Hepatocyte (in vitro differentiated cells): ENCODE results near the gene UBE2E1. TPM values are rescaled to one million over a fixed set of nuclear protein-coding genes. Genes with fewer than 3 reads are reported as not detected.
A peak's percentile ranks its signal among the peaks of the same experiment; 100 is the strongest.

Source experiments
- DNase-seq: peaks from one replicate; pipeline ENCODE4 v3.0.0-alpha.2; 2016; ENCODE audit warnings: low spot score
- H2AFZ ChIP-seq: fragments of 200-600 bp; sonication (generic); 2 replicates; pipeline ENCODE4 v1.6.0; 2016; ENCODE audit warnings: antibody characterized with exemption, mild to moderate bottlenecking
- H3K27ac ChIP-seq: fragments of 200-600 bp; sonication (generic); 2 replicates; pipeline ENCODE4 v1.5.1; 2016; ENCODE audit warnings: mild to moderate bottlenecking
- H3K27me3 ChIP-seq: fragments of 200-600 bp; sonication (generic); 2 replicates; pipeline ENCODE4 v1.6.1; 2016
- H3K36me3 ChIP-seq: fragments of 200-600 bp; sonication (generic); replicated peaks from 2 replicates; pipeline ENCODE4 v1.5.1; 2016; ENCODE audit warnings: low read depth; ENCODE audit not compliant: insufficient read depth
- H3K4me1 ChIP-seq: fragments of 200-600 bp; sonication (generic); 2 replicates; pipeline ENCODE4 v1.5.1; 2016; ENCODE audit warnings: mild to moderate bottlenecking, moderate library complexity; ENCODE audit not compliant: insufficient read depth
- H3K4me2 ChIP-seq: fragments of 200-600 bp; sonication (generic); 2 replicates; pipeline ENCODE4 v1.6.0; 2016
- H3K4me3 ChIP-seq: fragments of 200-600 bp; sonication (generic); 2 replicates; pipeline ENCODE4 v1.5.1; 2016; ENCODE audit warnings: mild to moderate bottlenecking
- H3K79me2 ChIP-seq: fragments of 200-600 bp; sonication (generic); 2 replicates; pipeline ENCODE4 v1.6.0; 2017; ENCODE audit warnings: mild to moderate bottlenecking
- H3K9me2 ChIP-seq: fragments of 200-600 bp; sonication (generic); replicated peaks from 2 replicates; pipeline ENCODE4 v1.6.0; 2017; ENCODE audit warnings: mild to moderate bottlenecking; ENCODE audit not compliant: insufficient read depth
- H3K9me3 ChIP-seq: fragments of 200-600 bp; sonication (generic); 2 replicates; pipeline ENCODE4 v1.5.1; 2016; ENCODE audit warnings: low read depth, mild to moderate bottlenecking
- H4K20me1 ChIP-seq: fragments of 200-600 bp; sonication (generic); 2 replicates; pipeline ENCODE4 v1.6.0; 2016; ENCODE audit warnings: mild to moderate bottlenecking; ENCODE audit not compliant: insufficient read depth, poor library complexity, severe bottlenecking
- CTCF ChIP-seq: fragments of 200-600 bp; sonication (generic); IDR thresholded peaks from 2 replicates; pipeline ENCODE4 v1.5.1; 2016; ENCODE audit warnings: antibody characterized with exemption, mild to moderate bottlenecking; ENCODE audit not compliant: poor library complexity
- EZH2 ChIP-seq: fragments of 200-600 bp; sonication (generic); IDR thresholded peaks from 2 replicates; pipeline ENCODE4 v1.6.1; 2016; ENCODE audit warnings: antibody characterized with exemption, mild to moderate bottlenecking, borderline replicate concordance
- EZH2phosphoT487 ChIP-seq: fragments of 200-600 bp; sonication (generic); IDR thresholded peaks from one replicate; pipeline ENCODE4 v1.6.1; 2018; ENCODE audit warnings: antibody characterized with exemption, mild to moderate bottlenecking, low read depth, moderate library complexity; ENCODE audit not compliant: unreplicated experiment, severe bottlenecking
- WGBS: methylation state at CpG from one replicate; pipeline ENCODE4 v1.1.6; 2016; ENCODE audit warnings: low lambda C conversion rate; ENCODE audit errors: missing lambda C conversion rate; 5-methylcytosine and 5-hydroxymethylcytosine counted together
- polyA plus RNA-seq: library from polyadenylated mRNA; unstranded; fragments of >200 nt; fragmentation: Nextera tagmentation; extraction: Ambion mirVana; gene quantifications from 2 replicates; pipeline ENCODE4 v1.2.1, GENCODE V29; 2016
- total RNA-seq: library from RNA; depleted of rRNA; stranded (reverse); fragments of >200 nt; gene quantifications from 2 replicates; pipeline ENCODE4 v1.2.3, GENCODE V29; 2014

The UBE2E1 gene
- total and polyA plus RNA-seq, 2 experiments from 2014 or later: 20.8 to 179 TPM

DNA sequence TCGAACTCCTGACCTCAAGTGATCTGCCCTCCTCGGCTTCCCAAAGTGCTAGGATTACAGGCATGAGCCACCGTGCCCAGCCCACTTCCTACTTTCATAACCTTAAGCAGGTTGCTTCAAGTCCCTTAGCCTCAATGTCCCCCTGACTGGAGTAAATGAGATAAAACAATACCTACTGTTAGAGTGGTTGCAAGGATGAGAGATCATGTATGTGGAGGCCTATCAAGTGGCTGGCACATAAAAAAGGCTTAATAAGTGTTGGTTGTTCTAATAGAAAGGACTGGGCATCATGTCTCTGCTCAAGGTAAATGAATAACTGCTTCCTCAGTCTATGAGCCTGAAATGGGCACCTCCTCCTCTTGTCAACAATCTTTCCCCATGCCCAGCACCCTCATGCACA lies 25.9 kb upstream of the UBE2E1 start:
- no peak overlapping the region for H3K27ac ChIP-seq

DNA sequence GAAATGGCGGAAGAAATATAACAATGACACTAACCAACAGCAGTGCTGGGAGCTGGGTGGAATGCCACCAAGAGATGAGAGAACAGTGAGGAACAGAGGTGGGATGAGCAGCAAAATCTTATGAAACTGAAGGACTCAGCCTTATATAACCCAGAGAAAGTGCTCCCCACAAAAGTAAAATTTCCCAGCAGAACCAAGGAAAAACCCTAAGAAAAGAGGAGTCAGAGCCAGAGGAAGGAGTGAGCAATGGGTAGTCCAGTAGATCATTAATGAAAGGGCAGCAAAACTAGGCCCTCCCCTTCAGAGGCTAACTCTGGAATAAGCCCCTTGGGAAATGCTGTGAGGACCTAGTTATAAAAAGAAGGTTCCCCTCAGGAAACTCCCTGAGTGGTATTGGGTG lies 24.7 kb upstream of the UBE2E1 start:
- Histone ChIP-seq H2AFZ (no peak overlapping the region), H4K20me1 (no peaks in the 10 kb centered on the region), H3K9me2 (no peaks in the 10 kb centered on the region), H3K9me3 (no peaks in the 10 kb centered on the region), H3K27ac (no peak overlapping the region), H3K4me1 (peaks cover 4% of the 10 kb centered on the region), H3K27me3 (no peaks in the 10 kb centered on the region), H3K4me2 (no peak overlapping the region), H3K36me3 (no peaks in the 10 kb centered on the region), H3K79me2 (no peaks in the 10 kb centered on the region), H3K4me3 (no peak overlapping the region)
- TF ChIP-seq EZH2 (no peak), EZH2phosphoT487 (no peak), CTCF (no peak)
- DNase-seq: no peak
- WGBS: 96% methylated on average over 1 of the region's 1 CpG

More for the DNA sequence above, 25.9 kb upstream of the UBE2E1 start:
- Histone ChIP-seq H3K4me1 (no peaks in the 10 kb centered on the region), H3K9me2 (no peaks in the 10 kb centered on the region), H3K36me3 (no peaks in the 10 kb centered on the region), H4K20me1 (no peaks in the 10 kb centered on the region), H3K9me3 (no peaks in the 10 kb centered on the region), H2AFZ (no peak overlapping the region), H3K4me3 (no peak overlapping the region), H3K79me2 (no peaks in the 10 kb centered on the region), H3K27me3 (no peaks in the 10 kb centered on the region), H3K4me2 (no peak overlapping the region)
- whole genome bisulfite sequencing: 87% methylated on average over 3 of the region's 3 CpGs
- no peak for DNase-seq
- no peak for TF ChIP-seq EZH2

DNA sequence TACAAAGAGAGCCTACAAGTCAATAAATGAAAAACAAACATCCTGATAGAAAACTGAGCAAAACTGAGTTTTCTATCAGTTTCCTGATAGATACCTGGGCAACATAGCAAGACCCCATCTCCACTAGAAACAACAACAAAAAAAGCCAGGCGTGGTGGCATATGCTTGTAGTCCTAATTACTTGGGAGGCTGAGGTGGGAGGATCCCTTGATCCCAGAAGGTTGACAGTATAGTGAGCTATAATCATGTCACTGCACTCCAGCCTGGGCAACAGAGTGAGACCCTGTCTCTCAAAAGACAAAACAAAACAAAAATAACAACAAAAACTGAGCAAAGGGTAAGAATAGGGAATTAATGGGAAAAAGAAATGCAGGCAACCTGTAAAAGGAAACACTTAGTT lies 23.9 kb upstream of the UBE2E1 start:
- H3K36me3 ChIP-seq: no peaks in the 10 kb centered on the region
- no peak overlapping the region for H3K27ac ChIP-seq
- no peak overlapping the region for H2AFZ ChIP-seq
- H3K27me3 ChIP-seq: no peaks in the 10 kb centered on the region
- no peak overlapping the region for H3K4me2 ChIP-seq
- H3K4me1 ChIP-seq: peaks cover 4% of the 10 kb centered on the region
- H3K9me3 ChIP-seq: no peaks in the 10 kb centered on the region
- TF ChIP-seq CTCF (no peak), EZH2 (no peak), EZH2phosphoT487 (no peak)
- 95% methylated on average over 1 of the region's 1 CpG for WGBS
- H4K20me1 ChIP-seq: no peaks in the 10 kb centered on the region
- no peak for DNase-seq
- H3K79me2 ChIP-seq: no peaks in the 10 kb centered on the region
- H3K9me2 ChIP-seq: no peaks in the 10 kb centered on the region
- no peak overlapping the region for H3K4me3 ChIP-seq

GRCh38 chr3:23785097-23785645 lies 20.6 kb upstream of the UBE2E1 start:
- Histone ChIP-seq H3K27ac (no peak overlapping the region), H3K9me3 (no peaks in the 10 kb centered on the region), H3K4me1 (peaks cover 4% of the 10 kb centered on the region), H3K27me3 (no peaks in the 10 kb centered on the region), H4K20me1 (no peaks in the 10 kb centered on the region), H3K79me2 (no peaks in the 10 kb centered on the region), H3K9me2 (no peaks in the 10 kb centered on the region), H2AFZ (no peak overlapping the region), H3K4me2 (peak overlapping the region; percentile 2), H3K4me3 (no peak overlapping the region), H3K36me3 (no peaks in the 10 kb centered on the region)
- DNase-seq: no peak
- TF ChIP-seq EZH2phosphoT487 (no peak), EZH2 (no peak), CTCF (no peak)
- 48% methylated on average over 6 of the region's 6 CpGs for WGBS
